ENCODE data around the gene PEAK1. TPM values are rescaled to one million over a fixed set of nuclear protein-coding genes. Genes with fewer than 3 reads are reported as not detected.

PEAK1 gene
- total RNA-seq, 1 experiment from 2014 or later = 21.2 TPM

DNA sequence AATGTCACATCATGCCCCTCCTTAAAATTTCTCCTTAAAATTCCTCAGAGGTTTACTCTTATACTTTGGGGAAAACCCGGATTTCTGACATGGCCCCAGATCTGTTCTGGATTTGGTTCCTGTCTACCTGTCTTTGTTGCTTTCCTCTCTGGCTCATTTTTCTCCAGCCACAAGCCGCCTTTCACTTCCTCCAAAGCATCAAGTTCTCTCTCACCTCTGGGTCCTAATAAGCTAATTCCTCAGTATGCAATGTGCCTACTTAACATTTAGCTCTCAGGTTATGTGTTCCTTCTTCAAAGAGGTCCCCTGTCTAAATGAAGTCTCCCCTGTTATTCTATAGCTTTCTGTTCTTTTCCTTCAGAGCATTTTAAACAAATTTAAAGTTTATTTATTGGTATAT lies 16.9 kb upstream of the PEAK1 start:
- H4K20me1 ChIP-seq (ENCODE audit: control insufficient read depth, insufficient read depth, insufficient read length) = no peaks in the 10 kb centered on the region
- H3K4me1 ChIP-seq (ENCODE audit: insufficient read depth, low read length) = no peaks in the 10 kb centered on the region
- H3K27me3 ChIP-seq (ENCODE audit: insufficient read depth, low read length) = no peaks in the 10 kb centered on the region
- H3K4ac ChIP-seq (ENCODE audit: low read depth, low read length) = no peak overlapping the region
- H3K56ac ChIP-seq (ENCODE audit: insufficient read length, low read depth, low read length) = no peak overlapping the region
- no peak overlapping the region for H3K14ac ChIP-seq (ENCODE audit: insufficient read depth, low read length)
- no peak overlapping the region for H3K4me2 ChIP-seq (ENCODE audit: insufficient read depth, insufficient read length, low read length)
- H2BK15ac ChIP-seq (ENCODE audit: low read depth, low read length) = no peak overlapping the region
- H3K79me1 ChIP-seq (ENCODE audit: insufficient read depth, low read depth, low read length, poor library complexity, severe bottlenecking) = peaks cover 2% of the 10 kb centered on the region
- Mint-ChIP-seq H3K4me1 (no peaks in the 10 kb centered on the region), H3K4me3 (no peak overlapping the region), H3K9me3 (no peaks in the 10 kb centered on the region), H3K36me3 (ENCODE audit: insufficient read depth in 1 of 3, low read depth in 3 of 3) (peaks cover 0 to 5% (median 3%) of the 10 kb centered on the region in 3 experiments; a peak in 3 of 7 replicates), H3K27ac (peak overlapping the region in 1 of 3 experiments; percentile 29; a peak in 1 of 7 replicates), H3K27me3 (ENCODE audit: low read depth) (no peaks in the 10 kb centered on the region)
- H3K9ac ChIP-seq (ENCODE audit: extremely low read depth, insufficient read length, low read length) = no peak overlapping the region
- H3K27ac ChIP-seq (ENCODE audit: insufficient read length, low read depth, low read length) = no peak overlapping the region
- WGBS (ENCODE audit: extremely low coverage, insufficient read length, low lambda C conversion rate) = no CpG with 5 or more reads among the region's 2 CpGs
- no peak overlapping the region for H2BK12ac ChIP-seq (ENCODE audit: insufficient read length, low read depth, low read length)
- H4K5ac ChIP-seq (ENCODE audit: insufficient read length, low read depth, low read length) = no peak overlapping the region
- no peak overlapping the region for H2AFZ ChIP-seq (ENCODE audit: low read length)
- no peak overlapping the region for H2AK5ac ChIP-seq (ENCODE audit: insufficient read length, low read length)
- TF ChIP-seq, protein P1, sequence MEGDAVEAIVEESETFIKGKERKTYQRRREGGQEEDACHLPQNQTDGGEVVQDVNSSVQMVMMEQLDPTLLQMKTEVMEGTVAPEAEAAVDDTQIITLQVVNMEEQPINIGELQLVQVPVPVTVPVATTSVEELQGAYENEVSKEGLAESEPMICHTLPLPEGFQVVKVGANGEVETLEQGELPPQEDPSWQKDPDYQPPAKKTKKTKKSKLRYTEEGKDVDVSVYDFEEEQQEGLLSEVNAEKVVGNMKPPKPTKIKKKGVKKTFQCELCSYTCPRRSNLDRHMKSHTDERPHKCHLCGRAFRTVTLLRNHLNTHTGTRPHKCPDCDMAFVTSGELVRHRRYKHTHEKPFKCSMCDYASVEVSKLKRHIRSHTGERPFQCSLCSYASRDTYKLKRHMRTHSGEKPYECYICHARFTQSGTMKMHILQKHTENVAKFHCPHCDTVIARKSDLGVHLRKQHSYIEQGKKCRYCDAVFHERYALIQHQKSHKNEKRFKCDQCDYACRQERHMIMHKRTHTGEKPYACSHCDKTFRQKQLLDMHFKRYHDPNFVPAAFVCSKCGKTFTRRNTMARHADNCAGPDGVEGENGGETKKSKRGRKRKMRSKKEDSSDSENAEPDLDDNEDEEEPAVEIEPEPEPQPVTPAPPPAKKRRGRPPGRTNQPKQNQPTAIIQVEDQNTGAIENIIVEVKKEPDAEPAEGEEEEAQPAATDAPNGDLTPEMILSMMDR (conservative IDR thresholded peaks at IDR 0.05) = no peak
- no peak overlapping the region for H4K8ac ChIP-seq (replicated peaks; ENCODE audit: insufficient read length, low read depth, low read length)
- no peak overlapping the region for H3K23ac ChIP-seq (ENCODE audit: insufficient read length, low read depth, low read length)
- no peaks in the 10 kb centered on the region for H3K79me2 ChIP-seq (ENCODE audit: insufficient read depth, low read length)
- no peaks in the 10 kb centered on the region for H3K9me3 ChIP-seq (ENCODE audit: control insufficient read depth, low read depth, low read length)
- H2BK20ac ChIP-seq (ENCODE audit: low read depth, low read length, poor library complexity, severe bottlenecking) = no peak overlapping the region
- H3K23me2 ChIP-seq (ENCODE audit: insufficient read length, low read depth, low read length, poor library complexity, severe bottlenecking) = no peaks in the 10 kb centered on the region
- H2BK120ac ChIP-seq (ENCODE audit: low read depth, low read length, poor library complexity, severe bottlenecking) = no peak overlapping the region
- H3K18ac ChIP-seq (ENCODE audit: insufficient read length, low read depth, low read length) = no peak overlapping the region
- DNase-seq = no peak
- no peak overlapping the region for H2BK5ac ChIP-seq (ENCODE audit: insufficient read length, low read length)
- H4K91ac ChIP-seq (ENCODE audit: insufficient read length, low read depth, low read length) = no peak overlapping the region
- no peak overlapping the region for H3T11ph ChIP-seq (ENCODE audit: low read length)

All from H9 (cell line).